Suppressor macrophage (primary cell): Measurements from ENCODE around the gene SULT2A1.
"Not testable (repeated sequence)": the region's sequence is repeated elsewhere in the genome, so short reads cannot be mapped to it uniquely, and the experiment has no call there.

Experiments
- DNase-seq, 4 experiments: peaks; one replicate each; pipeline ENCODE4 v3.0.0-alpha.2; 2020 to 2022
- total RNA-seq, 17 experiments: gene quantifications; one replicate each; lab custom pipeline; 2026; ENCODE audit warnings: mixed read lengths in 6 of 17, inconsistent platforms in 3 of 17; lab: John Stamatoyannopoulos, UW

Gene SULT2A1
- total RNA-seq: 0 to 1.1 (median 0) reads per million in 17 experiments

GRCh38 chr19:47886010-47886559 lies at the start of gene SULT2A1:
Gene SULT2A1 (minus strand): TSS chr19:47886315. CDS start chr19:47886257, 58 bp downstream.
- DNase-seq: no peak

- not testable (repeated sequence) for DNase-seq
Measured at GRCh38 chr19:47928581-47928980, 42.5 kb upstream of the SULT2A1 start.

GRCh38 chr19:47920107-47920506 lies 34.0 kb upstream of the SULT2A1 start:
- DNase-seq: not testable (repeated sequence)

GRCh38 chr19:47910191-47910590 lies 24.1 kb upstream of the SULT2A1 start:
- not testable (repeated sequence) for DNase-seq

- DNase-seq: not testable (repeated sequence)
Measured at GRCh38 chr19:47909350-47909749, 23.2 kb upstream of the SULT2A1 start.

- DNase-seq: no peak
Measured at GRCh38 chr19:47901370-47901769, 15.3 kb upstream of the SULT2A1 start.

GRCh38 chr19:47899335-47899734 lies 13.2 kb upstream of the SULT2A1 start:
- no peak for DNase-seq

- DNase-seq: no peak
Measured at GRCh38 chr19:47897861-47898260, 11.7 kb upstream of the SULT2A1 start.

- DNase-seq: no peak
Measured at GRCh38 chr19:47896773-47897172, 10.7 kb upstream of the SULT2A1 start.

GRCh38 chr19:47896019-47896418 lies 9.9 kb upstream of the SULT2A1 start:
- DNase-seq: no peak

GRCh38 chr19:47895165-47895782 lies 9.2 kb upstream of the SULT2A1 start:
- DNase-seq: no peak

- no peak for DNase-seq
Measured at GRCh38 chr19:47891923-47892666, 6.0 kb upstream of the SULT2A1 start.

- no peak for DNase-seq
Measured at GRCh38 chr19:47891622-47891922, 5.5 kb upstream of the SULT2A1 start.

- DNase-seq: no peak
Measured at GRCh38 chr19:47890865-47891621, 4.9 kb upstream of the SULT2A1 start.

GRCh38 chr19:47885067-47885463 lies 1.1 kb downstream of the SULT2A1 start:
- no peak for DNase-seq

GRCh38 chr19:47882890-47883289 lies 3.2 kb downstream of the SULT2A1 start:
- DNase-seq: no peak

GRCh38 chr19:47881757-47882156 lies 4.4 kb downstream of the SULT2A1 start:
- DNase-seq: no peak

GRCh38 chr19:47879385-47879784 lies 6.7 kb downstream of the SULT2A1 start:
- peak in 1 of 4 experiments; percentile 4 for DNase-seq

GRCh38 chr19:47878906-47879305 lies 7.2 kb downstream of the SULT2A1 start:
- DNase-seq: no peak

GRCh38 chr19:47865166-47865565 lies 20.9 kb downstream of the SULT2A1 start:
- DNase-seq: no peak

GRCh38 chr19:47863514-47863936 lies 22.6 kb downstream of the SULT2A1 start:
- peak; percentile 75 to 92 (median 89) for DNase-seq

- no peak for DNase-seq
Measured at GRCh38 chr19:47861630-47862029, 24.5 kb downstream of the SULT2A1 start.

- DNase-seq: no peak
Measured at GRCh38 chr19:47860602-47861297, 25.4 kb downstream of the SULT2A1 start.
